Measurements from ENCODE around the gene P2RX7. TPM values are rescaled to one million over a fixed set of nuclear protein-coding genes. Genes with fewer than 3 reads are reported as not detected.

Gene P2RX7
- total and polyA plus RNA-seq, 2 donors (not counting 3 experiments of a cell fraction or from before 2014, with no cell fraction given), result 1.3 to 8.1 TPM

GRCh38 chr12:121117226-121117777, 15.4 kb upstream of the P2RX7 start:
- no peaks in the 10 kb centered on the region for H3K36me3 ChIP-seq (ENCODE audit: control insufficient read depth in 2 of 2, extremely low read depth in 1 of 2, insufficient read depth in 2 of 2, low read length in 2 of 2)
- H3K9ac ChIP-seq (replicated peaks; ENCODE audit: extremely low read depth, insufficient read depth, low read length), result no peak overlapping the region
- no peaks in the 10 kb centered on the region for H3K9me1 ChIP-seq (replicated peaks; ENCODE audit: control insufficient read depth, extremely low read depth, insufficient read depth, low read length)
- TF ChIP-seq GATA2 (IDR thresholded peaks at IDR 0.05; ENCODE audit: insufficient read depth, insufficient read length, low read depth, low read length) (no peak), POLR2A (IDR thresholded peaks at IDR 0.05; ENCODE audit: low read depth, low read length) (no peak), JUN (IDR thresholded peaks at IDR 0.05; ENCODE audit: borderline replicate concordance, insufficient read depth, insufficient read length, low read depth) (no peak), CTCF (IDR thresholded peaks at IDR 0.05; ENCODE audit: extremely low read depth in 1 of 2, insufficient read depth in 1 of 2, low read depth in 1 of 2, low read length in 2 of 2) (no peak), MAX (IDR thresholded peaks at IDR 0.05; ENCODE audit: insufficient read depth, insufficient read length) (no peak), POLR2AphosphoS5 (IDR thresholded peaks at IDR 0.05; ENCODE audit: insufficient read depth, low read depth, low read length) (no peak), EZH2 (IDR thresholded peaks at IDR 0.05; ENCODE audit: borderline replicate concordance, low read depth, low read length, severe bottlenecking) (no peak), MYC (IDR thresholded peaks at IDR 0.05; ENCODE audit: low read depth, low read length) (no peak), FOS (IDR thresholded peaks at IDR 0.05; ENCODE audit: borderline replicate concordance, insufficient read depth, low read length) (no peak)
- H3K4me1 ChIP-seq (ENCODE audit: control insufficient read depth, extremely low read depth, insufficient read depth, low read length), result peaks cover 2% of the 10 kb centered on the region
- no peak overlapping the region for H2AFZ ChIP-seq (ENCODE audit: low read depth, low read length)
- H4K20me1 ChIP-seq (replicated peaks; ENCODE audit: control insufficient read depth, extremely low read depth, insufficient read depth, low read length), result no peaks in the 10 kb centered on the region
- H3K79me2 ChIP-seq (ENCODE audit: control insufficient read depth, insufficient read depth, low read length), result no peaks in the 10 kb centered on the region
- no peak for DNase-seq (ENCODE audit: low read depth, low spot score)
- no peak for FAIRE-seq
- POLR2A ChIA-PET, result no interaction called here
- no peaks in the 10 kb centered on the region for H3K27me3 ChIP-seq (ENCODE audit: control insufficient read depth in 2 of 2, insufficient read depth in 2 of 2, low read length in 2 of 2)
- H3K9me3 ChIP-seq (replicated peaks; ENCODE audit: control insufficient read depth, insufficient read depth, low read length), result no peaks in the 10 kb centered on the region
- no peak overlapping the region for H3K4me3 ChIP-seq (replicated peaks in 1 of 3; ENCODE audit: insufficient read depth in 1 of 3, low read depth in 1 of 3, low read length in 3 of 3)
- no TSS peak for BruUV-seq (replicated peaks)
- no peak overlapping the region for H3K4me2 ChIP-seq (ENCODE audit: insufficient read depth, low read length)
- H3K27ac ChIP-seq (ENCODE audit: insufficient read depth, low read depth, low read length), result no peak overlapping the region
- intact Hi-C loops (cut with micrococcal nuclease) (no loop called here), dilution Hi-C loops (cut with MboI; ENCODE audit: extremely low pct_ligation_motif_present, low sequenced_read_pairs) (no loop called here)
- CTCF ChIA-PET, result interaction anchor here (0.9 to 2.1 kb wide), 3 partner anchors 22 to 106 kb away, joined by 3 to 4 read pairs (median 4); no protein-coding TSS in a partner anchor

All from endothelial cell of umbilical vein (primary cell).